Non-pigmented ciliary epithelial cell (primary cell): Measurements from ENCODE around the gene THBS1.

ENCODE experiments used
- DNase-seq: peaks from one replicate; pipeline ENCODE4 v3.0.0-alpha.2; 2010; ENCODE audit warnings: low read depth

Gene THBS1

DNA sequence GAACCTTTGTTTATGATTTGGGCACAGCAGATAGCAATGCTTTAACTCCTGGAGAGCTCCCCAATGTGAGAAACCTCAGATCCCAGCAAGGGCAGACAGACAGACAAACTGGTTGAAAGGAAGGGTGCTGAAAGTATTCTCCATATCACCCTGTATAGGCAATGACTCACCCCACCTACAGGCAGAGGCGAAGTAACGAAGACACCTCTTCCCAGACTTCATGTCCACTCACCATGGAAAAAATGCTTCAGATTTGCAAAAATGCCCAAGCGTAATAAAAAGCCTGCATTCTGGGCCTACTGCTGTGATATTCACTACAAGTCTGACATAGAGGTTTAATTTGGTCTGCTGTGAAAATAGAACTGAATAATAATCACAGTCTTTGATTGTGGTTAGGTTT, 50.5 kb downstream of the THBS1 start:
- peak; percentile 55 for DNase-seq

DNA sequence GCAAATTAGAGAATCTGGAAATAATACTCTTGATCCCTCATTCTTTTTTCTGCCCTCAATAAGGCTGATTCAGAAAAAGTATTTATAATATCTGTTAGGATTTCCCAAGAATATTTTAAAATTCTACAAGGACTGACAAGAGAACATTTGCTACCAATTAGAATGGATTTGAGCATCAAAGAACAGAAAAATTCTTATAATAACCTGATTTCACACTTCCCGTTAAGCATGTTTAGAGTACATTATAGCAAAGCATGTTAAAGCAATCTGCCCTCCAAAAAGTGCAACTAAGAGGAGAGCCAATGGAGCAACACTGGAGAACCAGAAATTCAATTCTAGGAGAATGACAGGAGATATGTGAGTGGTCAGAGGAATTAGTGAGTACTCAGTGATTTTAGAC, 57.2 kb downstream of the THBS1 start:
- DNase-seq, result no peak

DNA sequence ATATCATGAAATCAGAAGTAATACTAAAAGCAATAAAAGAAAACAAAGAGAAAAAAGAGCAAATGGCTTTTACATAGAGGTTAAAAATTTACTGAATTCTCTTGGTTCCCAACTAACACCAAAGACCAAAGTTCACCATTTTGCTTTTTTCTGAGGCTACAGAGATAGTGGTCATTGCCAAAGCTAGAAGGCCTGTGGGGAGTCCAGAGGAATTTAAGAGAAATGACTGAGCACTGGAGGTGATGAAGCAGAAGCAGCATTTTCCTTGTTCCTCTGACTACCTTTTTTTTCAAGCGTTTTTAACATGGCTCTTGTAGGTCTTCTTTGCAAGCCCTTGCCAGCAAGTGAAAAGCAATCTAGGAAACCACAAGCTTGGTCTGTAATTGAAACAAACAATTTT, 58.2 kb downstream of the THBS1 start:
- DNase-seq, result no peak

DNA sequence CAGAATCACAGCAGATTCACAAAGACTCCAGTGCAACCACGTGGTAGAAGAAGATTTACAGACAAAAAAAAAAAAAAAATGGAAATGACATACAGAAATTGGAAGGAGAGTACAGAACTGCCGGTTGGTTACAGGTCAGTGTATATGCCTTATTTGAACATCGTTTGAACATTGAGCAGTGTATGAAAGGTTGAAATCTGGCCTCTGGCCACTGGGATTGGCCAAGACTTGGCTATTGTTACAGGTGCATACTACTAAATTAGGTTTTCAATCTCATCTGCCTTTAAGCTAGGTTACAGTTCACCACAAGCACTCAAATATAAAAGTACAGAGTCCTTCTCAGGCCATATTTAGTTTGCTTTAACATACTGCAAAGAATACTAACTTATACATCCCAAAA, 59.8 kb downstream of the THBS1 start:
- DNase-seq, result no peak

DNA sequence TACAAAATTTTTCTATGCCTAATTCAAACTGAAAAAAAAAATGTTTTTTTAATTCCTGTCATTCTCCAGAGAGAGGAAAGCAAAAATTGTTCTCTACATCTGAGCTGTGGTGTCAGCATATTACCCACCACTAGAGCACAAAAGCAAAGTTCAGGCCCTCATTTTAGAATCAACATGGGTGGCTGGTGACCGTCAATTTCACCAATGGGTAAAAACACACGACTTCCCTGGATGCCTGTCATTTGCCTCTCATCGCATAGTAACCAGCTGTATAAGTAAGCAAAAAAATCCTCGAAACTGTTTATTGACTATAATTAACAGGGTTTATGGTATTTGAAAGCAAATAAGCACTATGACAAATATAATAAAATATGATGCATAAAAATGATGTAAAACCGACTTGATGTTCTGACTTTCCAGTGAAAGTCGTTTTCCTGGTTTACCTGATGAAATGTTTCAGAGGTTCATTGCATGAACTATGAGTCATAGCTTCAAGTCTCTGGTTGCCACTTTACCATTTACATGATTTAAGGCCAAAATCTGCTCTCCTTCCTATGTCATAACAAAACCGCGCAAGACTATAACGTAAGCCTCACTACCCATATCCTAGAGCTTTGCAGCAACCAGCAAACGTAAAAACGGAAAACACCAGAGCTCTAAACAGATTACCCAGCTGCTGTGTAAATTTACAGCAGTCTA, 60.5 kb downstream of the THBS1 start:
- no peak for DNase-seq

DNA sequence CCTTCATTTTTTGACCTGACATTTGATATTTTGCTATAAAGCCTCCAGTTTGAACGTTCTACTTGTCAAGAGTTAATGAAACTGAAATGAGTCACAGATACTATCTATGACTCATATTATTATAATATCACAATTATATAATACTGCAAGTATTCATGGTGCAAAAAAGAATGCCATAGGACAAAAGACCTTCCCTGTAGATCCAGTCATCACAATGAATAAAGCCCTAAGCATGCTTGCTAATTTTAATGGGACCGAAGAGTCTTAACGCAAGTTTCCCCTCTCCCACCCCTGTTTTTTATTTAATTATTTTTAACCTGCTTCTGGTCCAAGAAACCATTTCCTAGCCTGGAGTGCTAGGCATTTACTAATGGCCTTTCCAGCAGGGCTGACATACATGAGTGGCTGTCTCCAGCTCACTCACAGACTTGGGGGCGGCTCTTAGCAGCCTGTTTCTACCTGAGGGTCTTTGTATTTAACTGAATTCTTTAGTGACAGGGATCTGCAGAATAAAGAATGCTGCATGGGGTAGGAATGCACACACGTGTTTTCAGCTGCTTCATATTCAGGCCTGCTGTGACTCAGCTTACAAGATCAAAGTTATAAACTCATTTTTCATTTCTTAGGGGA, 61.2 kb downstream of the THBS1 start:
- no peak for DNase-seq

DNA sequence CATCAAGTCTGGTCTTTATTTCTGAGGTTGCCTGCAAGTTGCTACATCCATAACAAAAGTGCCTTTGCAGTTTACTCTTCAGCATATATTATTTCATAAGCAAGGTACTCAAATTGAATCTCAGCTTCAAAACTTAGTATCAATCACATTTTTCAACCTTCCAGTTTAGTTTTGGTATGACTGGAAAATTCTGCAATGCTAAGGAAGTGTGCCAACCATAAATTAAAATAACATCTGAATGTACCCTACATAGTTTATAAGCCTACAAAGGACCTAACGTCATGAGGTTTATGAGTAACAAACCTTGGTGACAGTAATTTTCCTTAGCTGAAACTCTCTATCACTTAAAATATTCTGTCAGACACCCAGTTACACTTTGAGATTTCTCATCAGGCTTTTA, 62.8 kb downstream of the THBS1 start:
- no peak for DNase-seq

DNA sequence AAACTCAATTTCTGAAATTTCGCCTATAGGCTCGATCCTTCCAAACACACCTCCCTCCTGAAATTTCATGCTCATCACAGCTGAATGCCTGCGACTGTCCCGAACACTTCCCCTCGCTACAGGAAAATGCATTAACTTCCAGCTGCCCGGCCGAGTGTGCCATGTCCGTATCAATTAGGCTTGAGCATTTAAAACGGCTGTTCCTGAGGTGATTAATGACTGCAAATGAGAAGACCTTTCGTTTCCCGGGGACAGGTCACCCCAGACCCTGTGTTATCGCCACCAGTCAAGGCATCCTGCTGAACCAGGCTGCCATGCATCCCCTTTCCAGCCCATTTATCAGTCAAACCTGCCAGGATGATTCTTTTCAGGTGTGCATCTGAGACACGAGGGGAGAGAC, 63.3 kb downstream of the THBS1 start:
- no peak for DNase-seq

DNA sequence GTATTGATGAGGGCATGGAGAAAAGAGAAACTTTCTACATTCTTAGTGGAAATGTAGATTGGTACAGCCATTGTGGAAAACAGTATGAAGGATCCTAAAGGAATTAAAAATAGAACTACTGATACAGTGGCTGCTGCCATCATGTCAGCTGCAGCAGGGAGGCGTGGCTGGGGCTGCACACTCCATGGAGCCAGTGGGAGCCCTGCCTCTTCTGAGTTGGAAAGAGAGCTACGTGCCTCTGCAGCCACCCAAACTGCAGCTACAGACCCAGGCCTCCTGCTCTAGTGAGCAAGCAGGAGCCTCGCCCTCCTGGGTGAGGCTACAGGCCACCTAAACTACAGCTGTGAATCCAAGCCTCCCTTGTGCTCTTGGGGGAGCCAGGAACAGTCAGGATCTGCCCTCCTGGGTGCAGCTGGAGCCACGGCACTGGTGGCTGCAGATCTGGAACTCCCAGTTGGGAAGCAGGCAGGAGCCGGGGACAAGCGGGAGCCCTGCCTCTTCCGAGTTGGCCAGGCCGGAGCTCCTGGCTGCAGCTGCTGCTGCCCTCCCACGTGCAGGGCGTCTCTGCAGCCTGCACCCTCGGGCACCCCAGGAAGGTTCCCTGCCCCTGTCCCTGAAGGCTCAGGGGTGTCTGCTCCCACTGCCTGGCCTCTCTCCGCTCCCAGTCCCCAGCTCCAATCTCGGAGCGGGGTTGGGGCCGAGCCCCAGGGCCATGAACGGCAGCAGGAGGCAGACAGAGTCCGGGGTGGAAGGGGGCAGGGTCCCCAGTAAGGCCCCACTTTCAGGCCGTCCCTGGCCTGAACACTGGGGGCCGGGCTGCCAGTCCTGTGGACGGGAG, 64.5 kb downstream of the THBS1 start:
- DNase-seq, result no peak

DNA sequence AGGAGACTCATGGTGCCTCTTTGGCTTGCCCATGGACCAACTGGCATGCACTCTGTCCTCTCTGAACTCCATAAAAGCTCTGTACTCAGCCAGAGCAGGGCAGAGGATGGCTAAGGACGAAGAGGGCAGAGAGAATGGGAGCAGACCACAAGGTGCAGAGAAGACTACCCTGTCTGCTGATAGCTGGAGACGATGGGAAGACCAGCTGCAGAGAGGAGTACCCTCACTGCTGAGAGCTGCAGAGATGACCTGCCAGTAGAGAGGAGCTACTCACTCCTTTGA, 65.0 kb downstream of the THBS1 start:
- DNase-seq, result no peak

DNA sequence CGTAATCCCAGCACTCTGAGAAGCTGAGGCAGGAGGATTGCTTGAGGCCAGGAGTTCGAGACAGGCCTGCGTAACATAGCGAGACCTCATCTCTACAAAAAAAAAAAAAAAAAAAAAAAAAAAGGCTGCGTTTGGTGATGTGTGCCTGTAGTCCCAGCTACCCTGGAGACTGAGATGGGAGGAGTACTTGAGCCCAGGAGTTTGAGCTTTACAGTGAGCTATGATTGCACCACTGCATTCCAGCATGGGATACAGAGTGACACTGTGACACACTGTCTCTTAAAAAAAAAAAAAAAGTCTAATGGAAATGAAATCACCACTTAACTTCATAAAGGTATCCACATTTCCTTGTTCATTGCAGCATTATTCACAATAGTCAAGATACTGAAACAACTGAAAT, 65.5 kb downstream of the THBS1 start:
- no peak for DNase-seq
